Mononuclear cell (primary cell): ENCODE results near the gene RASSF7. TPM values are rescaled to one million over a fixed set of nuclear protein-coding genes. Genes with fewer than 3 reads are reported as not detected.

Experiments used
- H3K27me3 ChIP-seq: 2 replicates; pipeline ENCODE4 v1.6.0; 2011; ENCODE audit warnings: low read length, control low read depth; ENCODE audit not compliant: insufficient read depth
- H3K4me1 ChIP-seq: 2 replicates; pipeline ENCODE4 v1.5.1; 2011; ENCODE audit warnings: mild to moderate bottlenecking, low read length, control low read depth; ENCODE audit not compliant: insufficient read depth
- H3K4me3 ChIP-seq: 2 replicates; pipeline ENCODE4 v1.5.1; 2011; ENCODE audit warnings: mild to moderate bottlenecking, low read length, moderate library complexity
- H3K9me3 ChIP-seq: 2 replicates; pipeline ENCODE4 v1.5.1; 2011; ENCODE audit warnings: low read depth, mild to moderate bottlenecking, control low read depth, low read length
- total RNA-seq: library from RNA; depleted of rRNA; stranded (reverse); fragments of >200 nt; gene quantifications from one replicate; pipeline ENCODE4 v1.2.3, GENCODE V29; 2012

The RASSF7 gene
- total RNA-seq, 1 donor: 16.6 TPM

DNA sequence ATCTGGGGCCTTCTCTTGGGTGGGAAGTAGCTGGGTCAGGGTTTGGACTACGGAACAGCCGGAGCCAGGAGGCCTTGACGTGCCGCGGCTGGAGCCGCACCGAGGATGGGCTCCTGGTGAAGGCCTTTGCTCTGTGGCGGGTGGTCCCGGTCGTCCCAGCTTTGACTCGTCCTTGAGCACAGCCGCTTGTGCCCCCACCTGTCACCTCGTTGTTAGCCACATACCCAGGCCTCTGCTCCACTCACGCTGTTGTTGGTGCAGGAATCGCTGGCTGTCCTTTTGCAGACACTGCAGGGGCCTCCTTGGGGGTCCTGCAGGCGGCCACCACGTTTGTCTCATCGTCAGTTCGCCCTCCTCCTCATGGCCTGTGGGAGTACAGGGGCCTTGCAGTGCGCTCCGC is 32.6 kb downstream of the RASSF7 start:
- Histone ChIP-seq H3K9me3 (no peaks in the 10 kb centered on the region), H3K4me3 (no peak overlapping the region), H3K27me3 (no peaks in the 10 kb centered on the region), H3K4me1 (peaks cover 3% of the 10 kb centered on the region)

DNA sequence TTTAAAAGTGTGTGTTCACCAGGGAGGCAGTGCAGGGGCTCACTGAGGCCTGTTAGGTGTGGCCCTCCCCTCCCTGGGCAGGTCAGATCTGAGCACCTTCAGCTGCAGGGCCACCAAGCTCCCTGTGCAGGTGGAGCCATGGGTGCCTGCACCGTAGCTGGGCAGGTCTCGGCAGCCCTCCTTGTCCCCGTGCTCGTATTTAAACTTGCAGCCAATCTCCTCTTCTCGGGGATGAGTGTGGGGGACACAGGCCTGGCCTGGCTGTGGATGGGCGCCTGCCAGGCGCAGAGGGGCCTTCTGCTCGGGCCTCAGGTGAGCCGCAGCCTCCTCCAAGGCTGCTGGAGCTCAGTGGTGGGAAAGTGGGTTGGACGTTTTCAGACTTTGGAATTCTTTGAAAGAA is 34.6 kb downstream of the RASSF7 start:
- Histone ChIP-seq H3K27me3 (no peaks in the 10 kb centered on the region), H3K9me3 (no peaks in the 10 kb centered on the region), H3K4me1 (no peaks in the 10 kb centered on the region), H3K4me3 (no peak overlapping the region)

GRCh38 chr11:596374-596773 is 35.6 kb downstream of the RASSF7 start:
- Histone ChIP-seq H3K4me1 (no peaks in the 10 kb centered on the region), H3K4me3 (no peak overlapping the region), H3K27me3 (no peaks in the 10 kb centered on the region), H3K9me3 (no peaks in the 10 kb centered on the region)

GRCh38 chr11:597166-597725 is 36.5 kb downstream of the RASSF7 start:
- no peaks in the 10 kb centered on the region for H3K9me3 ChIP-seq

DNA sequence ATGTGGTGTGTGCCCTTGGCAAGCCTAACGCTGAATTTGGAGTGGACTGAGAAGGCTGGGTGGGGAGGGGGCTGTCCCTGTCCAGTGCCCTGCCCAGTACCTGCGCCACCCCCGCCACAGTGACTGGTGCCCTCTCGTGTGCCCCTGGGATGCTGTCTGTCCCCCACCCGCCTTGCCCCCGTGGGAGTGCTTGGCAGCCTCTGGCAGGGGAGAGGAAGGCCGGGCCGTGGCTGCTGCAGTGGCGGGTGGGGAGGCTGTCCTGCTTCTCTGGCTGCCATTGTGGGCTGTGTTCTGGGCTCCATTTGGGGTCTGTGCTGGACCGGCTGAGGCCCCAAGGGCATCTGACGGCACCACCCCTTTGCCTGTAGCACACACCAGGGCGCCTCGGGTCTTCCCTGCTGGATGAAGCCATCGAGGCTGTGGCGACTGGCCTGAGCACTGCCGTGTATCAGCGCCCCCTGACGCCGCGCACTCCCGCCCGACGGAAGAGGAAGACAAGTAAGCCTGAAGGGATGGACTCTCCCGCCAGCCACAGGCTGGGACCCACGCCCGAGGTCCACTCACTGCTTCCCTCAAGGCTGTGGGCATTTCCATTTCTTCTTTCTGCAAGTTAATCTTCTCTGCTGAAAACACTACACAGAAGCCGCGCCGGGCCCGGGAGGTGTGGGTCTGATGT is 37.4 kb downstream of the RASSF7 start:
- H3K9me3 ChIP-seq: no peaks in the 10 kb centered on the region
- no peaks in the 10 kb centered on the region for H3K27me3 ChIP-seq
- no peaks in the 10 kb centered on the region for H3K4me1 ChIP-seq
- H3K4me3 ChIP-seq: no peak overlapping the region

More at GRCh38 chr11:597166-597725, 36.5 kb downstream of the RASSF7 start:
- no peaks in the 10 kb centered on the region for H3K4me1 ChIP-seq
- H3K27me3 ChIP-seq: no peaks in the 10 kb centered on the region
- no peak overlapping the region for H3K4me3 ChIP-seq

DNA sequence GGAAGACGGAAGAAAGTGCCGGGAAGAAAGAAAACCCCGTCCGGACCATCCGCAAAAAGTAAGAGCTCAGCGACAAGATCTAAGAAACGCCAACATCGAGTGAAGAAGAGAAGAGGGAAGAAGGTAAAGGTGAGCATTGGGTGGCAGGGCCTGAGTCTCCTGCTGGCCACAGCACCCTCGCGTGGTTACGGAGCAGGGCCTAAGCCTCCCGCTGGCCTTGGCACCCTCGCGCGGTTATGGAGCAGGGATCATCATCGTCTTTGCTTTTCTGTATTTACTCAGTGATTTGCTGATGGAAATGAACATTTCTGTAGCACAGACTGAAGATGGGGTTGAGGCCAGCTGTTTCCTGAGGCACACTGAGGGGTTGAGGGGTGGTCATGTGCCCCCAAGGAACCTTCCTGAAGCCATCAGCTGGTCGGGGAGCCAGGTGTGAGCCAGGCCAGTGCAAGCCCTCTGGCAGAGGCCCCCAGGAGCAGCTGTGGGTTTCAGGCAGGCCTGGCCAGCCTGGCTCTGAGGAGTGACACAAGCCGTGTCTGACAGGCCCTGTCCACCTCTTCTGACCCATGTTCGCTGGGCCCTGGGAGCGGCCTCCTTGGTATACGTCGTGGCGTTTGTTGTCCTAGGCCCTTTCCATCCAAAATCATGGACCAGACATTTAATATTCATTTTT is 40.9 kb downstream of the RASSF7 start:
- Histone ChIP-seq H3K4me1 (no peaks in the 10 kb centered on the region), H3K27me3 (no peaks in the 10 kb centered on the region), H3K4me3 (no peak overlapping the region), H3K9me3 (no peaks in the 10 kb centered on the region)

DNA sequence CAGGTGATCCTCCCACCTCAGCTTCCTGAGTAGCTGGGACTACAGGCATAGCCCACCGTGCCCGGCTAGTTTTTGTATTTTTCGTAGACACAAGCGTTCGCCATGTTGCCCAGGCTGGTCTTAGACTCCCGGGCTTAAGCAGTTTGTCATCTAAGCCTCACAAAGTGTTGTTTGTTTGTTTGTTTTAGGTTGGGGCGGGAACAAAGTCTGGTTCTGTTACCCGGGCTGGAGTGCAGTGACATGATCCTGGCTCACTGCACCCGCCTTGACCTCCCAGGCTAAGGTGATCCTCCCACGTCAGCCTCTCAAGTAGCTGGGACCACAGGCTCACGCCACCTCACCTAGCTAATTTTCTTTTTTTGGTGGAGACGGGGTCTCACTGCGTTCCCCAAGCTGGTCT is 42.4 kb downstream of the RASSF7 start:
- Histone ChIP-seq H3K27me3 (no peaks in the 10 kb centered on the region), H3K9me3 (no peaks in the 10 kb centered on the region), H3K4me3 (no peak overlapping the region), H3K4me1 (no peaks in the 10 kb centered on the region)

DNA sequence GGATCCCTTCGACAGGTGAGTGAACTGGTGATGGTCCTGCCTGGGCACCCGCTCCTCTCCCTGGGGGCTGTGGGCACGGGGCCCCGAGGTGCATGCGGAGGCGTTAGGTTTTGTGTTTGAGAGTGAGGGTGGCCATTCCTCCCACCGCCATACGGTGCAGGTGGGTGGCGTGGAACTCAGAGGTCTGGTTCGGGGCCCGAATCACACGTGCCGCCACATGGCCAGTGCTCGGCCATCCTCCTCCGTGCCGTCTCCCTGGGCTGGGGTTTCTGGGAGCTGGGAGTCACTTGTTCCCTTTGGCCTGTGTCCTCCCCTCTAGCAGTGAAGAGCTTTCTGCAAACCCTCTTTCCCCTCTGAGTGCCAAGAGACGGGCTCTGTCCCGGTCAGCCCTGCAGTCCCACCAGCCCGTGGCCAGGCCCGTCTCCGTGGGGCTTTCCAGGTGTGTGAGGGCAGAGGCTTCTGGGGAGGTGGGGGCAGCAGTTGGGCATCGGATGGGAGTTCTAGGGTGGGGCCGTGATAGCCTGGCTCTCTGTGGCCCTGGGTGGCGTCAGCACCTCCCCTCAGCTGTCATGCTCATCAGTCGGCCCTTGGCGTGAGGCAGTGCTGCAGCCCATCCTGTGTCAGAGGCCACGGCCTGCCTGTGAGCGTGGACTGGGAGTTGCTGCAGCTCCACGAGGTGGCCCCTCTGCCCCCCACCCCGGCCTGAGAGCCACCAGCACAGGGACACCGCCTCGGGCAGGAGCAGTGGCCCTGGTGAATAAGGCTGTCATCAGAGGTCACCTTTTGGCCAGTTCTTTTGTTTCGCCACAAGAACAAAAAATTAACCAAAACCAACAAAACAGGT is 44.7 kb downstream of the RASSF7 start:
- Histone ChIP-seq H3K27me3 (no peaks in the 10 kb centered on the region), H3K4me1 (no peaks in the 10 kb centered on the region), H3K4me3 (no peak overlapping the region), H3K9me3 (no peaks in the 10 kb centered on the region)

DNA sequence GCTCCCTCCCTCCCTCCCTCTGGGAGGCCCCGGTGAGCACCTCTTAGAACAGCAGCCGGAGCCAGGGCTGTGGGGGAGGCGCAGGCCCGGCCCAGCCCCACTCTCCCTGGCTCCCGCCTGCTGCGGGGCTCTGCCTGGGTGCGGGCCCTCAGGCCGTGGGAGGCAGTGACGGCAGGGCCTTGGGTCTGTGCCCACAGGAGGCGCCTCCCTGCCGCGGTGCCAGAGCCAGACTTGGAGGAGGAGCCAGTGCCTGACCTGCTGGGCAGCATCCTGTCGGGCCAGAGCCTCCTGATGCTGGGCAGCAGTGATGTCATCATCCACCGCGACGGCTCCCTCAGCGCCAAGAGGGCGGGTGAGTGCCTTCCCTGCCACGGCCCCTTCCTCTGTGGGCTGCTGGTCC is 45.5 kb downstream of the RASSF7 start:
- no peak overlapping the region for H3K4me3 ChIP-seq
- H3K9me3 ChIP-seq: no peaks in the 10 kb centered on the region
- no peaks in the 10 kb centered on the region for H3K4me1 ChIP-seq
- no peaks in the 10 kb centered on the region for H3K27me3 ChIP-seq

DNA sequence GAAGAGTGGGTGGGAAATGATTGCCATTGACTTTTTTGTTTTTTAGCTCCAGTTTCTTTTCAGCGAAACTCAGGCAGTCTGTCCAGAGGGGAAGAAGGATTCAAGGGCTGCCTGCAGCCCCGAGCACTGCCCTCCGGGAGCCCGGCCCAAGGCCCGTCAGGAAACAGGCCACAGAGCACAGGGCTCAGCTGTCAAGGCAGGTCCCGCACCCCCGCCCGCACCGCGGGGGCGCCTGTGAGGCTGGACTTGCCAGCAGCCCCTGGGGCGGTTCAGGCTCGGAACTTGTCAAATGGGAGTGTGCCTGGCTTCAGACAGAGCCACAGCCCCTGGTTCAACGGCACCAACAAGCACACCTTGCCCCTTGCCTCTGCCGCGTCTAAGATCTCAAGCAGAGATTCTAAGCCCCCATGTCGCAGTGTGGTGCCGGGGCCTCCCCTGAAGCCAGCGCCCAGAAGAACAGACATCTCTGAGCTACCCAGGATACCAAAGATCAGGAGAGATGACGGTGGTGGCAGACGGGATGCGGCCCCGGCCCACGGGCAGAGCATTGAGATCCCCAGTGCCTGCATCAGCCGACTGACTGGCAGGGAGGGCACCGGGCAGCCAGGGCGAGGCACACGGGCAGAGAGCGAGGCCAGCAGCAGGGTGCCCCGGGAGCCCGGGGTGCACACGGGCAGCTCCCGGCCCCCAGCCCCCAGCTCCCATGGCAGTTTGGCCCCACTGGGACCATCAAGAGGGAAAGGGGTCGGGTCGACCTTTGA is 46.4 kb downstream of the RASSF7 start:
- Histone ChIP-seq H3K4me1 (no peaks in the 10 kb centered on the region), H3K27me3 (no peaks in the 10 kb centered on the region), H3K9me3 (no peaks in the 10 kb centered on the region), H3K4me3 (no peak overlapping the region)

DNA sequence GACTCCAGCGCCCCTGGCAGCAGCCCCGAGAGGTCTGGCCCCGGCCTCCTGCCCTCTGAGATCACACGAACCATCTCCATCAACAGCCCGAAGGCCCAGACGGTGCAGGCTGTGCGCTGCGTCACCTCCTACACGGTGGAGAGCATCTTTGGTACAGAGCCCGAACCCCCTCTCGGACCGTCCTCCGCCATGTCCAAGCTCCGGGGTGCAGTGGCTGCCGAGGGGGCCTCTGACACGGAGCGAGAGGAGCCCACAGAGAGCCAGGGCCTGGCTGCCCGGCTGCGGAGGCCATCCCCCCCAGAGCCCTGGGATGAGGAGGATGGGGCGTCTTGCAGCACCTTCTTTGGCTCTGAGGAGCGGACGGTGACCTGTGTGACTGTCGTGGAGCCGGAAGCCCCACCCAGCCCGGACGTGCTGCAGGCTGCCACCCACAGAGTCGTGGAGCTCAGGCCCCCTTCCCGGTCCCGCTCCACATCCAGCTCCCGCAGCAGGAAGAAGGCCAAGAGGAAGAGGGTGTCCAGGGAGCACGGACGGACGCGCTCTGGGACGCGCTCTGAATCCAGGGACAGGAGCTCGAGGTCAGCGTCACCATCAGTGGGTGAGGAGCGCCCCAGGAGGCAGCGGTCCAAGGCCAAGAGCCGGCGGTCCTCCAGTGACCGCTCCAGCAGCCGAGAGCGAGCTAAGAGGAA is 47.3 kb downstream of the RASSF7 start:
- no peaks in the 10 kb centered on the region for H3K27me3 ChIP-seq
- H3K4me1 ChIP-seq: peaks cover 3% of the 10 kb centered on the region
- H3K9me3 ChIP-seq: no peaks in the 10 kb centered on the region
- no peak overlapping the region for H3K4me3 ChIP-seq

GRCh38 chr11:608791-609251 is 48.1 kb downstream of the RASSF7 start:
- Histone ChIP-seq H3K27me3 (no peaks in the 10 kb centered on the region), H3K4me3 (no peak overlapping the region), H3K9me3 (no peaks in the 10 kb centered on the region), H3K4me1 (peaks cover 7% of the 10 kb centered on the region)

GRCh38 chr11:609341-609811 is 48.6 kb downstream of the RASSF7 start:
- H3K9me3 ChIP-seq: no peaks in the 10 kb centered on the region
- peaks cover 13% of the 10 kb centered on the region for H3K4me1 ChIP-seq
- H3K4me3 ChIP-seq: no peak overlapping the region
- no peaks in the 10 kb centered on the region for H3K27me3 ChIP-seq
